ENCODE measurements around the gene SH2D3A. TPM values are rescaled to one million over a fixed set of nuclear protein-coding genes. Genes with fewer than 3 reads are reported as not detected.
A peak's percentile ranks its signal among the peaks of the same experiment; 100 is the strongest.

SH2D3A gene
- total and polyA plus RNA-seq, 2 donors (not counting 1 experiment from before 2014, with no cell fraction given), result not detected

DNA sequence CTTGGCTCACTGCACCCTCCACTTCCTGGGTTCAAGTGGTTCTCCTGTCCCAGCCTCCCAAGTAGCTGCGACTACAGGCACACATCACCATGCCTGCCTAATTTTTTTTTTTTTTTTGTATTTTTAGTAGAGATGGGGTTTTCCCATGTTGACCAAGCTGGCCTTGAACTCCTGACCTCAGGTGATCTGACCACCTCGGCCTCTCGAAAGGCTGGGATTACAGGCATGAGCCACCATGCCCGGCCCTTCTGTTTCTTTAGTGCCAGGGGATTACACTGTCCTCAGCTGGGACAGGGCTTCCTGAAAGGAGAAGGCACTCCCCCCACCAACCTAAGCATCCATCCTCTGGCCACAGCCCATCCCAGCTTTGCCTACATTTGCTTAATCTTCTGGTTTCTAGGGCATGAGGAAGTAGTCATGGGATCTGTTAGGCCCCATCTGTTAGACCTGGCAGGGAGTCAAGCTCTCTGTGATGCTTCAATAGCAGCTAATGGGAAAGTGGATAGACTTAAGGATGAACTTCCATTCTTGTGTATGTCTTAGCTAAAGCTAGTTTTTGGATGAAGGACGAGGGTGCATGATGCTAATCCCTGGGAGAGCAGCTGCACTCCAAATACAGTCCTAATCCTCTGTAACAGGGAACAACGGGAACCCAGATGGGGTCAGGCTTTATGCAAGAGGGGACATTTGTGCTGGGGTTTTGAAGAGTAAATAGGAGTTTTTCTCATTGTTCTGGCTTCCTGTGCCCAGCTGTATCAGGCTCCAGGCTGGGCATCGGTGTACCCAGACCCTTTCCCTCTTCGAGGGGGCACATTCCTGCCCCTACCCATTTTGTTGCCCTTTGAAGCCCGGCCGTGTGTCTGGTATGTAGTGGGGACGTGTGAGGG lies 7.8 kb upstream of the SH2D3A start:
- peak in 1 of 2 donors; percentile 25 for DNase-seq (ENCODE audit: low read depth in 2 of 2)

DNA sequence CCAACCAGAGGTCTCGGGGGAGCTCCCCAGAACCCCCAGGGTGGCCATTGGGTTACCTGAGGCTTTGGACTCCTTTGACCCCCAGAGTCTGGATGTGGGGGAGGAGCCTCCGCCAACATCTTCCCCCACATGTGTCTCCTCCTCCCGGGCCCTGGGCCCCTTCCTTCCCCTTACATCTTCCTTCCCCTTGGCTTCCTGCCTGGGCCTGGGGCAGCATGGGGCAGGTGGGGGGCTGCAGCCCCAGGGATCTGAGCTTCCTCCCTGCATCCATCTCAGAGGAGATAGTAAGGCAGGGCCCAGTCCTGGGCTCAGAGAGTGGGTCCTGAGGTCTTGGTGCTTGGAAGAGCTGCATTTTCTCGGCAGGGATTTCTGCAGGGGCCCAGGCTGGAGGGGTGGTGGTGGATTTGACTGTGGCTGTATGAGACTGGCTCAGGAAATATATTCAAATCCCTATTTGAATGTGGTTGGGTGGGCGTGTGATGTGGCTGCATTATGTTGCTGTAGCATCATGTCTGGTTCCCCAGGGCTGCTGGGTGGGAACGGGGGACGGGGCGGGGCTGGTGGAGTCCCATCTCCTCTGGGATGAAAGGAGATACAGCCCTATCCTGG lies 6.2 kb upstream of the SH2D3A start:
- Histone ChIP-seq H3K4me1 (ENCODE audit: control insufficient read depth, extremely low read depth, insufficient read depth, low read length) (no peaks in the 10 kb centered on the region), H3K4me2 (ENCODE audit: extremely low read depth, insufficient read depth, low read length) (no peak overlapping the region), H3K79me2 (ENCODE audit: control insufficient read depth, insufficient read depth, low read length) (no peaks in the 10 kb centered on the region), H4K20me1 (ENCODE audit: control insufficient read depth, extremely low read depth, insufficient read depth, low read length) (no peaks in the 10 kb centered on the region), H3K27me3 (ENCODE audit: control insufficient read depth, insufficient read depth, low read length) (no peaks in the 10 kb centered on the region), H2AFZ (ENCODE audit: low read length) (no peak overlapping the region), H3K9ac (ENCODE audit: insufficient read depth, low read length) (no peak overlapping the region), H3K27ac (ENCODE audit: insufficient read depth, low read length) (no peak overlapping the region), H3K4me3 (replicated peaks in 1 of 4; ENCODE audit: control extremely low read depth in 1 of 4, insufficient read depth in 1 of 4, low read depth in 3 of 4, low read length in 4 of 4) (no peak overlapping the region), H3K36me3 (ENCODE audit: control insufficient read depth, insufficient read depth, low read length) (no peaks in the 10 kb centered on the region), H3K9me3 (ENCODE audit: control insufficient read depth, insufficient read depth, low read depth, low read length) (no peaks in the 10 kb centered on the region)
- no peak for DNase-seq (ENCODE audit: low read depth in 2 of 2)
- TF ChIP-seq EZH2 (IDR thresholded peaks at IDR 0.05; ENCODE audit: low read length, missing control alignments), result no peak
- TF ChIP-seq, protein P1, sequence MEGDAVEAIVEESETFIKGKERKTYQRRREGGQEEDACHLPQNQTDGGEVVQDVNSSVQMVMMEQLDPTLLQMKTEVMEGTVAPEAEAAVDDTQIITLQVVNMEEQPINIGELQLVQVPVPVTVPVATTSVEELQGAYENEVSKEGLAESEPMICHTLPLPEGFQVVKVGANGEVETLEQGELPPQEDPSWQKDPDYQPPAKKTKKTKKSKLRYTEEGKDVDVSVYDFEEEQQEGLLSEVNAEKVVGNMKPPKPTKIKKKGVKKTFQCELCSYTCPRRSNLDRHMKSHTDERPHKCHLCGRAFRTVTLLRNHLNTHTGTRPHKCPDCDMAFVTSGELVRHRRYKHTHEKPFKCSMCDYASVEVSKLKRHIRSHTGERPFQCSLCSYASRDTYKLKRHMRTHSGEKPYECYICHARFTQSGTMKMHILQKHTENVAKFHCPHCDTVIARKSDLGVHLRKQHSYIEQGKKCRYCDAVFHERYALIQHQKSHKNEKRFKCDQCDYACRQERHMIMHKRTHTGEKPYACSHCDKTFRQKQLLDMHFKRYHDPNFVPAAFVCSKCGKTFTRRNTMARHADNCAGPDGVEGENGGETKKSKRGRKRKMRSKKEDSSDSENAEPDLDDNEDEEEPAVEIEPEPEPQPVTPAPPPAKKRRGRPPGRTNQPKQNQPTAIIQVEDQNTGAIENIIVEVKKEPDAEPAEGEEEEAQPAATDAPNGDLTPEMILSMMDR (conservative IDR thresholded peaks at IDR 0.05 in 1 of 2, IDR thresholded peaks at IDR 0.05 in 1 of 2; ENCODE audit: low read depth in 1 of 2, low read length in 2 of 2), result no peak

More for the DNA sequence above, 7.8 kb upstream of the SH2D3A start:
- no peak overlapping the region for H3K27ac ChIP-seq (ENCODE audit: insufficient read depth, low read length)
- no peaks in the 10 kb centered on the region for H3K4me1 ChIP-seq (ENCODE audit: control insufficient read depth, extremely low read depth, insufficient read depth, low read length)
- H3K4me2 ChIP-seq (ENCODE audit: extremely low read depth, insufficient read depth, low read length), result no peak overlapping the region
- H2AFZ ChIP-seq (ENCODE audit: low read length), result no peak overlapping the region
- H3K36me3 ChIP-seq (ENCODE audit: control insufficient read depth, insufficient read depth, low read length), result no peaks in the 10 kb centered on the region
- TF ChIP-seq, protein P1 (conservative IDR thresholded peaks at IDR 0.05 in 1 of 2, IDR thresholded peaks at IDR 0.05 in 1 of 2; ENCODE audit: low read depth in 1 of 2, low read length in 2 of 2), result no peak
- TF ChIP-seq EZH2 (IDR thresholded peaks at IDR 0.05; ENCODE audit: low read length, missing control alignments), result no peak
- no peaks in the 10 kb centered on the region for H4K20me1 ChIP-seq (ENCODE audit: control insufficient read depth, extremely low read depth, insufficient read depth, low read length)
- H3K9ac ChIP-seq (ENCODE audit: insufficient read depth, low read length), result no peak overlapping the region
- H3K4me3 ChIP-seq (replicated peaks in 1 of 4; ENCODE audit: control extremely low read depth in 1 of 4, insufficient read depth in 1 of 4, low read depth in 3 of 4, low read length in 4 of 4), result no peak overlapping the region
- H3K27me3 ChIP-seq (ENCODE audit: control insufficient read depth, insufficient read depth, low read length), result no peaks in the 10 kb centered on the region
- H3K9me3 ChIP-seq (ENCODE audit: control insufficient read depth, insufficient read depth, low read depth, low read length), result no peaks in the 10 kb centered on the region
- H3K79me2 ChIP-seq (ENCODE audit: control insufficient read depth, insufficient read depth, low read length), result no peaks in the 10 kb centered on the region

GRCh38 chr19:6772866-6773322 lies 5.7 kb upstream of the SH2D3A start:
- TF ChIP-seq, protein P1 (conservative IDR thresholded peaks at IDR 0.05 in 1 of 2, IDR thresholded peaks at IDR 0.05 in 1 of 2; ENCODE audit: low read depth in 1 of 2, low read length in 2 of 2), result no peak
- no peak for TF ChIP-seq EZH2 (IDR thresholded peaks at IDR 0.05; ENCODE audit: low read length, missing control alignments)
- no peak for DNase-seq (ENCODE audit: low read depth in 2 of 2)
- no peaks in the 10 kb centered on the region for H4K20me1 ChIP-seq (ENCODE audit: control insufficient read depth, extremely low read depth, insufficient read depth, low read length)

More at GRCh38 chr19:6772866-6773322, 5.7 kb upstream of the SH2D3A start:
- Histone ChIP-seq H3K9me3 (ENCODE audit: control insufficient read depth, insufficient read depth, low read depth, low read length) (no peaks in the 10 kb centered on the region), H2AFZ (ENCODE audit: low read length) (no peak overlapping the region), H3K79me2 (ENCODE audit: control insufficient read depth, insufficient read depth, low read length) (no peaks in the 10 kb centered on the region), H3K4me1 (ENCODE audit: control insufficient read depth, extremely low read depth, insufficient read depth, low read length) (no peaks in the 10 kb centered on the region), H3K4me3 (replicated peaks in 1 of 4; ENCODE audit: control extremely low read depth in 1 of 4, insufficient read depth in 1 of 4, low read depth in 3 of 4, low read length in 4 of 4) (no peak overlapping the region), H3K9ac (ENCODE audit: insufficient read depth, low read length) (no peak overlapping the region), H3K36me3 (ENCODE audit: control insufficient read depth, insufficient read depth, low read length) (no peaks in the 10 kb centered on the region), H3K4me2 (ENCODE audit: extremely low read depth, insufficient read depth, low read length) (no peak overlapping the region), H3K27me3 (ENCODE audit: control insufficient read depth, insufficient read depth, low read length) (no peaks in the 10 kb centered on the region), H3K27ac (ENCODE audit: insufficient read depth, low read length) (no peak overlapping the region)

All from fibroblast of lung (primary cell).